HCT116 (cell line): ENCODE results near the gene TMTC2. TPM values are rescaled to one million over a fixed set of nuclear protein-coding genes. Genes with fewer than 3 reads are reported as not detected.
"Not testable (repeated sequence)": the region's sequence is repeated elsewhere in the genome, so short reads cannot be mapped to it uniquely, and the experiment has no call there.

Experiments used
- ATAC-seq: fragments of 200-7000 bp; cut with Tn5 transposase; 2 replicates; pipeline ENCODE4 v1.9.1; 2020; ENCODE audit warnings: mild to moderate bottlenecking, moderate library complexity
- BruUV-seq: library from RNA; stranded (reverse); fragments of 400-500 nt; replicated peaks from 2 replicates; lab custom pipeline; 2021; lab: Mats Ljungman, UMichigan
- CTCF ChIA-PET: fragments of 300-600 bp; sonication (Branson Sonifier 250); formaldehyde crosslinking; loops from one replicate; lab custom pipeline; 2021; ENCODE audit warnings: antibody characterized with exemption; lab: Charles Lee
- POLR2A ChIA-PET: fragments of 300-600, 350-600 bp; sonication (Branson Sonifier 250); formaldehyde crosslinking; loops from one replicate; lab custom pipeline; 2021; ENCODE audit warnings: antibody characterized with exemption; lab: Charles Lee
- RAD21 ChIA-PET, 2 experiments: fragments of 300-600 bp; sonication (Branson Sonifier 250); formaldehyde crosslinking; loops; one replicate each; lab custom pipeline; 2023; ENCODE audit warnings: low total read pairs in 2 of 2; ENCODE audit not compliant: uncharacterized antibody in 2 of 2, unreplicated experiment in 2 of 2, low non-redundant PET in 1 of 2; lab: Charles Lee
- DNase-seq: peaks from one replicate; pipeline ENCODE4 v3.0.0-alpha.2; 2010; ENCODE audit warnings: low read depth, low spot score
- H2AFZ ChIP-seq: fragments of 200-600 bp; shearing (Covaris generic), sonication (generic); 2 replicates; pipeline ENCODE4 v1.6.1; 2017; ENCODE audit warnings: low read depth, mixed run types, mixed read lengths, antibody characterized with exemption, low read length; ENCODE audit not compliant: poor library complexity, severe bottlenecking
- H3K27ac ChIP-seq: 2 replicates; pipeline ENCODE4 v1.5.1; 2012; ENCODE audit warnings: low read depth, low read length
- H3K27me3 ChIP-seq: fragments of 200-600 bp; sonication (generic); 2 replicates; pipeline ENCODE4 v1.6.1; 2016; ENCODE audit warnings: mixed run types, low read length, mixed read lengths; ENCODE audit not compliant: insufficient read depth
- H3K36me3 ChIP-seq, 2 experiments: fragments of 200-500 bp in 1 of 2; fragments of 200-600 bp in 1 of 2; sonication (Bioruptor generic) in 1 of 2; sonication (generic) in 1 of 2; 2 replicates each; pipeline versions ENCODE4 v1.5.1 to v1.6.1; 2014 to 2016; ENCODE audit warnings: low read length in 2 of 2, inconsistent platforms in 1 of 2, mixed read lengths in 1 of 2, mixed run types in 1 of 2; ENCODE audit not compliant: insufficient read depth in 2 of 2, control insufficient read depth in 1 of 2
- H3K4me1 ChIP-seq, 2 experiments: fragments of 200-600 bp in 1 of 2; sonication (generic) in 1 of 2; 2 replicates each; pipeline versions ENCODE4 v1.5.1 to v1.6.1; 2012 to 2017; ENCODE audit warnings: low read length in 2 of 2, inconsistent platforms in 1 of 2, mild to moderate bottlenecking in 1 of 2, mixed read lengths in 1 of 2, mixed run types in 1 of 2, moderate library complexity in 1 of 2; ENCODE audit not compliant: insufficient read depth in 2 of 2, control insufficient read depth in 1 of 2
- H3K4me2 ChIP-seq: fragments of 200-600 bp; sonication (generic); 2 replicates; pipeline ENCODE4 v1.6.1; 2017; ENCODE audit warnings: mixed run types, low read length, mixed read lengths
- H3K4me3 ChIP-seq, 2 experiments: fragments of 200-600 bp in 1 of 2; sonication (generic) in 1 of 2; replicated peaks in 1 of 2; 2 replicates each; pipeline ENCODE4 v1.5.1; 2011 to 2016; ENCODE audit warnings: low read length in 2 of 2, control low read depth in 1 of 2, low read depth in 1 of 2, mild to moderate bottlenecking in 1 of 2, mixed read lengths in 1 of 2, mixed run types in 1 of 2
- H3K79me2 ChIP-seq: fragments of 200-600 bp; sonication (generic); 2 replicates; pipeline ENCODE4 v1.6.1; 2017; ENCODE audit warnings: mild to moderate bottlenecking, mixed run types, low read length, moderate library complexity, mixed read lengths; ENCODE audit not compliant: insufficient read depth
- H3K9ac ChIP-seq: fragments of 200-600 bp; sonication (generic); 2 replicates; pipeline ENCODE4 v1.6.1; 2016; ENCODE audit warnings: low read length, mixed read lengths
- H3K9me2 ChIP-seq: fragments of 200-600 bp; sonication (generic), shearing (Covaris generic); 2 replicates; pipeline ENCODE4 v1.6.1; 2017; ENCODE audit warnings: mixed run types, mild to moderate bottlenecking, moderate library complexity; ENCODE audit not compliant: insufficient read depth
- H3K9me3 ChIP-seq, 2 experiments: fragments of 200-500 bp in 1 of 2; fragments of 200-600 bp in 1 of 2; sonication (Bioruptor generic) in 1 of 2; sonication (generic) in 1 of 2; 2 replicates each; pipeline ENCODE4 v1.6.1; 2014 to 2017; ENCODE audit warnings: low read length in 2 of 2, mixed read lengths in 2 of 2, inconsistent platforms in 1 of 2, low read depth in 1 of 2, mild to moderate bottlenecking in 1 of 2, mixed run types in 1 of 2, moderate library complexity in 1 of 2; ENCODE audit not compliant: control insufficient read depth in 1 of 2, insufficient read depth in 1 of 2
- H4K20me1 ChIP-seq: fragments of 200-600 bp; sonication (generic), shearing (Covaris generic); 2 replicates; pipeline ENCODE4 v1.6.1; 2017; ENCODE audit warnings: mixed run types, mild to moderate bottlenecking, moderate library complexity; ENCODE audit not compliant: insufficient read depth
- CBX3 ChIP-seq: IDR thresholded peaks from 2 replicates; pipeline ENCODE4 v1.6.1; 2012; ENCODE audit warnings: low read depth
- CTCF ChIP-seq, 3 experiments: fragments of 200-600 bp in 1 of 3; sonication (generic) in 1 of 3; IDR thresholded peaks in 2 of 3; conservative IDR thresholded peaks in 1 of 3; 2 replicates each; pipeline ENCODE4 v1.5.1; 2012 to 2017; ENCODE audit warnings: low read depth in 2 of 3, low read length in 2 of 3, antibody characterized with exemption in 1 of 3, borderline replicate concordance in 1 of 3, control low read depth in 1 of 3, mild to moderate bottlenecking in 1 of 3, mixed read lengths in 1 of 3, mixed run types in 1 of 3, moderate library complexity in 1 of 3; ENCODE audit not compliant: insufficient read depth in 1 of 3
- ELF1 ChIP-seq: IDR thresholded peaks from 2 replicates; pipeline ENCODE4 v1.6.1; 2012; ENCODE audit warnings: low read depth, borderline replicate concordance
- FOSL1 ChIP-seq: IDR thresholded peaks from 2 replicates; pipeline ENCODE4 v1.6.1; 2012; ENCODE audit warnings: low read depth
- POLR2A ChIP-seq: IDR thresholded peaks from 2 replicates; pipeline ENCODE4 v1.7.0; 2011; ENCODE audit warnings: borderline replicate concordance; ENCODE audit not compliant: insufficient read depth, insufficient read length; ENCODE audit errors: extremely low read depth
- RAD21 ChIP-seq: IDR thresholded peaks from 2 replicates; pipeline ENCODE4 v1.6.1; 2012; ENCODE audit warnings: low read depth, mild to moderate bottlenecking
- REST ChIP-seq: IDR thresholded peaks from 2 replicates; pipeline ENCODE4 v1.6.1; 2012; ENCODE audit warnings: low read depth
- SP1 ChIP-seq: IDR thresholded peaks from 2 replicates; pipeline ENCODE4 v1.6.1; 2012; ENCODE audit warnings: low read depth
- SRF ChIP-seq: IDR thresholded peaks from 2 replicates; pipeline ENCODE4 v1.6.1; 2012; ENCODE audit warnings: low read depth
- TCF7L2 ChIP-seq: IDR thresholded peaks from 2 replicates; pipeline ENCODE4 v1.7.0; 2011; ENCODE audit warnings: borderline replicate concordance, inconsistent platforms; ENCODE audit not compliant: insufficient read depth, insufficient read length; ENCODE audit errors: extremely low read depth
- ZFX ChIP-seq: fragments of 450-650 bp; IDR thresholded peaks from 2 replicates; pipeline ENCODE4 v1.6.1; 2017
- intact Hi-C: fragments of 100-400 bp; cut with micrococcal nuclease; formaldehyde crosslinking; loops from 2 replicates; pipeline ENCODE4 v1.10.0; 2022
- total RNA-seq: library from RNA; stranded (reverse); gene quantifications from one replicate; pipeline ENCODE4 v1.2.1, GENCODE V29; 2021; ENCODE audit not compliant: unreplicated experiment

The TMTC2 gene
- total RNA-seq, 1 experiment from 2014 or later, result 11.5 TPM

GRCh38 chr12:83114966-83115365, 428.3 kb downstream of the TMTC2 start:
- POLR2A ChIA-PET, result no interaction called here
- no peaks in the 10 kb centered on the region for H3K4me1 ChIP-seq
- no peak for ATAC-seq
- no peak for DNase-seq
- H3K4me2 ChIP-seq, result no peak overlapping the region
- TF ChIP-seq POLR2A (no peak), CTCF (IDR thresholded peaks at IDR 0.05 in 2 of 3, conservative IDR thresholded peaks at IDR 0.05 in 1 of 3; ENCODE audit: borderline replicate concordance in 1 of 3, insufficient read depth in 1 of 3, low read depth in 2 of 3, low read length in 2 of 3) (no peak), CBX3 (no peak), RAD21 (no peak), TCF7L2 (no peak), ELF1 (no peak), FOSL1 (no peak), REST (no peak), ZFX (no peak), SRF (no peak), SP1 (no peak)
- no peaks in the 10 kb centered on the region for H3K9me2 ChIP-seq
- no peaks in the 10 kb centered on the region for H4K20me1 ChIP-seq
- H3K9me3 ChIP-seq, result no peaks in the 10 kb centered on the region
- RAD21 ChIA-PET, result no interaction called here
- no peak overlapping the region for H2AFZ ChIP-seq
- no peaks in the 10 kb centered on the region for H3K27me3 ChIP-seq
- H3K9ac ChIP-seq, result no peak overlapping the region
- no peak overlapping the region for H3K27ac ChIP-seq
- H3K4me3 ChIP-seq, result no peak overlapping the region
- CTCF ChIA-PET, result no interaction called here
- H3K79me2 ChIP-seq, result no peaks in the 10 kb centered on the region
- BruUV-seq, result no TSS peak
- intact Hi-C loops, result no loop called here
- no peaks in the 10 kb centered on the region for H3K36me3 ChIP-seq

DNA sequence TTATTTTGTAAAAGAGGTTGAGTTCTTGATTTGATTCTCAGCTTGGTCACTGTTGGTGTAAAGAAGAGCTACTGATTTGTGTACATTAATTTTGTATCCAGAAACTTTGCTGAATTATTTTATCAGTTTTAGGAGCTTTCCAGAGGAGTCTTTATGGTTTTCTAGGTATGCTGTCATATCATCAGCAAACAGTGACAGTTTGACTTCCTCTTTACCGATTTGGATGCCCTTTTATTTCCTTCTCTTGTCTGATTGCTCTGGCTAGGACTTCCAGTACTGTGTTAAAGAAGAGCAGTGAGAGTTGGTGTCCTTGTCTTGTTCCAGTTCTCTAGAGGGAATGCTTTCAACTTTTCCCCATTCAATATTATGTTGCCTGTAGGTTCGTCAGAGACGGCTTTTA, 431.2 kb downstream of the TMTC2 start:
- BruUV-seq, H3K27ac ChIP-seq, RAD21 ChIA-PET: not testable (repeated sequence)

More for the DNA sequence above, 431.2 kb downstream of the TMTC2 start:
- H3K79me2 ChIP-seq, H3K9me3 ChIP-seq, H3K4me1 ChIP-seq, H3K4me3 ChIP-seq, H3K36me3 ChIP-seq, DNase-seq, ATAC-seq, CTCF ChIA-PET, POLR2A ChIA-PET, intact Hi-C loops, H3K9ac ChIP-seq, H2AFZ ChIP-seq, H4K20me1 ChIP-seq, H3K27me3 ChIP-seq, H3K4me2 ChIP-seq, H3K9me2 ChIP-seq: not testable (repeated sequence)
